Activated CD4-positive, alpha-beta T cell treated with anti-CD3 and anti-CD28 coated beads, Interleukin-2, amount 50 U/mL, for 16 hours (primary cell): ENCODE results near the gene MAGEL2.

Source experiments
- DNase-seq: peaks from one replicate; pipeline ENCODE4 v3.0.0-alpha.2; 2020

Gene MAGEL2

DNA sequence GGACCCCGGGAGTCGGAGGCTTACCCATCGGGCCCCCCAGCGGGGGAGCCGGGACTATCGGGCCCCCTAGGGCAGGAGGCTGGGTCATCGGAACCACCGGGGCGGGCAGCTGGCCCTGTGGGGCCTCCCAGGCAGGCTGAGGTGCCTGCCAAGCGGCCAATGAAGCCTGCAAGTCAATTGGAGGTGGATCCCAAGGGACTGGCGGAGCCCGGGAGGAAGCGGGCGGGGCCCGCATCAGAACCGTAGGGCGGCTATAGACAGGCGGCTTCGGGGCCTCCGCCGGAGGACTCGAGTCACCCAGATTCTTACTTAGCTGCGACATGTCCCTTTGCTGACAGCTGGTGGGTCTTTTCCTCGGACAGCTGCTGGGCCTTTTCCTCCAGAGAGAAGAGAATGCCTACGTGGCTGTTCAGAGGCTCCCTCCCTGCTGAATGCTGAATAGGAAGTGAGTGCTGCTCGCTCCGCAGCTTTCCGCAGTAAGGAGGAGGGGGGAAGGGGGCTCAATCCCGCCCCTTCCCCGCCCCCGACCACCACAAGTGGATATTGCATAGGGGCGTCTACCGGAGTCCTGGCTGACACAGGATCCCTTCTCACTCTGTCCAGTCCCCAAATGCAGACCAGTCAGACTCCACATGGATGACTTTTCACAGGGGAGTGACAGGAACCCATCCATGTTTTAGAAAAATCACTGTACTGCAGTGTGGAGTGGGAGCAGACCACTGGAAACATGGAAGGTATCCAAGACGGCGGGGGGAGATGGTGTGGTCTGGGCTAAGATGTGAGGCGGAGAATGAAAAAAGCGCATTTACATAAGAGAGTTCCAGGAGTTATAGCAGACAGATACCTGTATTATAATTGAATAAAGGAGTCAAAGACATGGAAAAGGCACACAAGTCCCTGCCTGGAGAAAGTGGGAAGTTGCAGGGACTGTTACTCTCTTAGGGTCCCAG lies at the start of gene MAGEL2:
TSS of gene MAGEL2 (minus strand) at position 447 of the 950 bp plus-strand sequence. CDS start at position 322, 125 bp downstream.
- DNase-seq = no peak

DNA sequence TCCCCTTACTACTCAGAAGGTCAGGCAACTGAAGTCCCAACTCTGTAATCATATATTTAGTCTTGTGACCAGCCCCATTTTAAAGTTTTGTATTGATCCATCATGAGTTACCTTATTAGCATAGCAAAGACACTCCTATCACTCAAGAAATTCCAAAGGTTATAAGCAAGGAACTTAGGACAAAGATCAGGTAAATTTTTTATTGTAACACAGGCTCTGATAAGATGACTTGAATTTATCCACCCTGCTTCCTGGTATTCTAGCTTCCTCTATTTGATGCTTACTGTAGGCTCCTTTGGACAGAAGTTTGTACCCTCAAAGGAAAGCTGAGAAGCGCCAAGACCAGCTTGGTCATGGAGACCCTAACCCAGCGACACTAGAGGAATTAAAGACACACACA lies 47.6 kb upstream of the MAGEL2 start:
- DNase-seq = no peak

DNA sequence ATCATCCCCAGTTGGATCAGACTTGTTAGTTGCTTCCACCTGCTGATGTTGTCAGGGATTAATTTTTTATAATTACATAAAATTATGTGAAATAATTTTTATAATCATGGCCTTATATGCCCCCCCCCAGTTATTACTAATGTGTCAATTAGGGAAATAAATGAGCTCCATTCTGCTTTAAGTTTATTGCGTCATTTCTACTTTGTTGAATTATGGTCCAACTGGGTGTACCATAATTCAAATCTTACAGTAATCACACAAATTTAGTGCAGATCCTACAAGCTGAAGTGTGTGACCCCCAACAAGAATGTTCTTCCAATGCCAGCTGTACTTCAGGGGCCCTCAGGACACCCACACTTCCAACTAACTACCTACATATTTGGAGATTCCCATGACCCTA lies 46.9 kb upstream of the MAGEL2 start:
- no peak for DNase-seq

DNA sequence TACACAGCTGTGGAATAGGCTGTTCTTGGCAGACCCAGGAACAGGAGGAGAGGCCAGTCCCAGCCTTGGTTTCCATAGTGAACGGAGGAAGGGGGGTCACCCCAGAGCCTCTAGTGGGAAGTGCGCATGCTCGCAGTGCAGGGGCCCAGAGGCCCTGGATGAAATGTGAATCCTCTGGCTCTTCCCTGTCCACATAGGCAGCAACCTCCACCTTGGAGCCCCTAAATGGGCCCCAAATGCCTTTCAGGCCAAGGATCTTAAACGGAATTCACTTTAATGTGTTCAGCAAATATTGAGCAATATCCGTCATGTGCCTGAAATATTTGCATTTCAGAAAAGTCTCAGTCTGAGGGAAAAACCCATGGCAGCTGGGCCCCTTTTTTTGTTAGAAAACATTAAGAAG lies 42.8 kb upstream of the MAGEL2 start:
- DNase-seq = no peak

DNA sequence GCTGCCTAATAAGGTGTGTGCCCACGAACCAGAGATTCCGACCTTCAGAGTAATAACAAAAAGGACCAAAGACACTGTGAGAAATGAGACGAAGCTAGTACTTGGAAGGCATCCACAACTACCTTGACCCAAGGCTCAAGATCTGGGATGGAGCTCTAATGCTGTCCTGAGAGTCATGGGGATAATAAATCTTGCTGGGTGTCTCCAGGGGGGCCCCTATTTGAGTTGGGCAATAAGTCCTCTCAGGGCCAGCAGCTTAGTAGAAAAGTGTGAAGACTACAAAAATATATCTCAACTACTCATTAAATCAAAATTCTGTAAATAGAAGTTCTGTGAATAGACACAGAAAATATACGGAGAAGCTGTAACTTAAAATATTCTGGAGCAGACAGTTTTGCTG lies 42.3 kb upstream of the MAGEL2 start:
- DNase-seq = no peak

DNA sequence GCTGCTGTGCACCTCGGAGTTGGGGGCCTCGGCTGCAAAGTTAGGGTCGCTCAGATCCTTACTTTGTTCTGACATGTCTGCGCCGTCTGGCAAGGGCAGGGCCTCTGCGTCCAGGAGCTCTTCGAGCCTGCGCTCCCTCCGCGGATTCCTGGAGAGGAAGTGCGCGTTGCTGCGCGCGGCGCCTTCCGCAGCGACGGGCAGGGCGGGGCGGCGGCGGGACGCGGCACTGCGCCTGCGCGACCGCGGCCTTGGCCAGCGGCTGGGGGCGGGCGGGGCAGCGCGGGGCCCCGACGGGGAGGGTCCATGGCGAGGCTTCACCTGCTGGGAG lies 39.4 kb upstream of the MAGEL2 start, which contains the start of gene NDN:
TSS of gene NDN (minus strand) at position 163 of the 328 bp plus-strand sequence. CDS start at position 75, 88 bp downstream.
- peak; percentile 14 for DNase-seq

DNA sequence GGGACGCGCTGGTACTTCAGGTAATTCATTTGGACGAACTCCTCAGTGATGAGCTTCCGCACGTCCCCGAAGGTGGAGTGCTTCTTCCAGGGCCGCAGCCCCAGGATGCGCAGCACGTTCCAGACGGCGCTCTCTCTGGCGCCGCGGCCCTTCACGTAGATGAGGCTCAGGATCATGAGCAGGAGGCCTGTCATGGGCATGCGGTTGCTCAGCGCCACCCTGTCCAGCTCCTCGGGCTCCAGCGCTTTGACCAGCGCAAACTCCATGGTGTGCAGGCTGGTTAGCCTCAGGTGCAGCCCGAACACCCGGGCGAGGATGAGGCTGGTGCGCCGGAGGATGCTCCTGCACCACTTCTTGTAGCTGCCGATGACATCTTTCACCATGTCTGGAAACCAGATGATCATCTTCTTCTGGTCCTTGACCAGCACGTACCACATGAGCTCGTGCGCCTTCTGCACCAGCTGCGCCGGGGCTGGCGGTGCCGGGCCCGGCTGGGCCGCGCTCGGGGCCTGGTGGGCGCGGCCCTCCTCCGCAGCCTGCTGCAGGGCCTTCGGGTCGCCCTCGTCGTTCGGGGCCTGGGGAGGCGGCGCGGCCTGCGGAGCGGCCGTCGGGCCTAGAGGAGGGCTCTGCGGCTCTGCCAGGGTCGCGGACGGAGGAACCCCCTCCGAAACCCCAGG lies 38.9 kb upstream of the MAGEL2 start:
- no peak for DNase-seq

DNA sequence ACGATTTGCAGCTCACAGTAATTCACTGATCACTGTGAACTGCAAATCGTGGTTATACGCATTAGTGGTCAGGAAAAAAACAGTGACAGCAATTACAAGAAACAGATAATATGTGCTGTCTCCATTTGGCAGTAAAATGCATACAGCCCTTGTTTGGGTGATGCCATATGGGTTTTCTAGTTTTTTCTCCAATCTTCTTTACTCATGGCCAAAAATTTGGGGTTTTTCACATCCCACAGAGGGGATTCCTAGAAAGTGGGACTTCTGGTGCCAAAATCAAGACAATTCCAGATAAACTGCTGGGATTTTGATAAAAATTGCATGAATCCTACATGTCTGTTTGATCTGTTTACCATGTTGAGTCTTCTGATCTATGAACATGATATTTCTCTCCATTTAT lies 23.8 kb upstream of the MAGEL2 start:
- no peak for DNase-seq

DNA sequence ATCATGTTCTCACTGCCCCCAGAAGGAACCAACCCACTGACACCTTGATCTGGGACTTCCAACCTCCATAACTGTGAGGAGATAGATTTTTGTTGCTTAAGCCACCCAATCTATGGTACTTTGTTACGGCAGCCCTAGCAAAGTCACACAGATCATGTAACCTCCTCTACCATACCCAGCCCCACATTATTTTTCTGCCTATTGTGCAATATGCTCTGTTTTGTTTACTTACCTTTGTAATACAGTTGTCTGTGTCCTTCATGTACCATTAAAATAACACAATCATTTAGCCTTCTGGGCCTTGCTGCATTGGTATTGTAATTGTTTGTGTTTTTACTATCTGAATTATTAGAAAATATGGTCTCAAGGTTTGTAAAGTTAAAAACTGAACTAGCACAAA lies 23.3 kb upstream of the MAGEL2 start:
- DNase-seq = no peak

DNA sequence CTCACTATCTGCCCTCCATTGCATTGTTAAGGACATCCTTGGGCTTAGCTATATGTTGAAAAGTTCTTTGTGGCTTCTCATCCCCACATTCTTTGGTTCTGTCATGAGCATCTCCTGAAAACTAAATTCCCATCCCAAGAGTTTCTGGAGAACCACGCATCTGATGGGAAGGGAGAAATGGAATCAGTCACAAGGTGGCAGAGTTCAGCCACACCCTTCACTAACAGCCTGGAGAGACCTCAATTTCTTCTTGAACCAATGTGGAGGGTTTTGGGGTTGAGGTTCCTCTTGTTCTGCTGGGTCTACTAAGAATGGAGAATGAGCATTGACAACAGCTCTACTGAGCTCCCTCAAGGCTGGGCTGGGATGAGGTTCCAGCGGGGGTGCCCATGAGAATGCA lies 15.6 kb upstream of the MAGEL2 start:
- no peak for DNase-seq

DNA sequence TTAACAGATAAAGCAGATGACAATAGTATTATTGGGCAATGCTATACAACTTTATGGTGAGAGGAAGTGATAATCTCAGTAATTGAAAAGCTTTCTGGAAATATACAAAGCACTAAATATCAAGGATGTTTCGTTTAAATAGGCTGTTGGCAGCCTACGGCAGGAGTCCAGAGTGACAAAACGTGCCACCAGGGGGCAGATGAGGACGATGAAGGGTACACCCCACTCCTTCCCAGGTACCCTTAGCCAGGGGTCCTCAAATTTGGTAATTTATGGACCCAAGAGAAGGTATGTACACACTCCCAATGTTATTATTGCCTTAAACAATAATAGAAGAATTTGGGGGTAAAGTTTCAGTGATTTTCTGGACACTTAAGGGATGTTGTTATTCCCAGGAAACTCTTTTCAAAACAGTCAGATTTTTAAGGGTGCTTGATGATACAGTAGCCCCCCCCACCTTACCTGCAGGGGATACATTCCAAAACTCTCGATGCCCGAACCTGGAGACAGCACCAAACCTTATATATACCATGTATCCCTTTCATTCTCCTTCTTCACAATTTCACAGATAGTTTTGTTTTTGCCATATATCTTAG lies 1.4 kb upstream of the MAGEL2 start:
- peak; percentile 12 for DNase-seq

DNA sequence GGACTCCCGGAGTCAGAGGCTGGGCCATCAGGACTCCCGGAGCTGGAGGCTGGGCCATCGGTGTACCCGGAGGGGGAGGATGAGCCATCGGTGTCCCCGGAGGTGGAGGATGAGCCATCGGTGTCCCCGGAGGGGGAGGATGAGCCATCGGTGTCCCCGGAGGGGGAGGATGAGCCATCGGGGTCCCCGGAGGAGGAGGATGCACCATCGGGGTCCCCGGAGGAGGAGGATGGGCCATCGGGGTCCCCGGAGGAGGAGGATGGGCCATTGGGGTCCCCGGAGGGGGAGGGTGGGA lies 719 bp downstream of the MAGEL2 start:
- DNase-seq = no peak

DNA sequence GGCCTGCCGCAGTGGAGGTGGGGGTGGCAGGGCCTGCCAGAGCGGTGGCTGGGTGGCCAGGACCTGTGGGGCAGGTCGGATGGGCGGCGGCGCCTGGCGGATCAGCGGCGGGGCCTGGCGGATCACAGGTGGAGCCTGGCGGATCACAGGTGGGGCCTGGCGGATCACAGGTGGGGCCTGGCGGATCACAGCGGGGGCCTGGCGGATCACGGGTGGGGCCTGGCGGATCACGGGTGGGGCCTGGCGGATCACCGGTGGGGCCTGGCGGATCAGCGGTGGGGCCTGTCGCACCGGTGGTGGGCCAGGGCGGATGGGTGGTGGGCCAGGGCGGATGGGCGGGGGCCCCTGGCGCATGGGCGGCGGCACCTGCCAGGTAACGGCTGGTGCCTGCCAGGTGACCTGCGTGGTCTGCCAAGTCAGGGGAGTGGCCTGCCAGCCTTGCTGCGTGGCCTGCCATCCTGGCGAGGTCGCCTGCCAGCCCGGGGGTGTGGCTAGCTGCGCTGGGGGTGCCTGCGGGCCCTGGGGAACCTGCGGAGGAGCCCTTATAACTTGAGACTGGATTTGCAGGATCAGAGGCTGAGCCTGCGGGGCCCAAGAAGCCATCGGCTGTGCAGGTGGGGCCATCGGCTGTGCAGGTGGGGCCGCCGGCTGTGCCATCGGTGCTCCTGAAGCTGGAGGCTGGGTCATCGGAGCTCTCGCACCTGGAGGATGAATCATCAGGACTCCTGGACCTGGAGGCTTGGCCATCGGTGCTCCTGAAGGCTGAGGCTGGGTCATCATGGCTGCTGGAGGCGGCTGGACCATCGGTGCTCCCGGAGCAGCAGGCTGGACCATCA lies 1.3 kb downstream of the MAGEL2 start:
- no peak for DNase-seq

DNA sequence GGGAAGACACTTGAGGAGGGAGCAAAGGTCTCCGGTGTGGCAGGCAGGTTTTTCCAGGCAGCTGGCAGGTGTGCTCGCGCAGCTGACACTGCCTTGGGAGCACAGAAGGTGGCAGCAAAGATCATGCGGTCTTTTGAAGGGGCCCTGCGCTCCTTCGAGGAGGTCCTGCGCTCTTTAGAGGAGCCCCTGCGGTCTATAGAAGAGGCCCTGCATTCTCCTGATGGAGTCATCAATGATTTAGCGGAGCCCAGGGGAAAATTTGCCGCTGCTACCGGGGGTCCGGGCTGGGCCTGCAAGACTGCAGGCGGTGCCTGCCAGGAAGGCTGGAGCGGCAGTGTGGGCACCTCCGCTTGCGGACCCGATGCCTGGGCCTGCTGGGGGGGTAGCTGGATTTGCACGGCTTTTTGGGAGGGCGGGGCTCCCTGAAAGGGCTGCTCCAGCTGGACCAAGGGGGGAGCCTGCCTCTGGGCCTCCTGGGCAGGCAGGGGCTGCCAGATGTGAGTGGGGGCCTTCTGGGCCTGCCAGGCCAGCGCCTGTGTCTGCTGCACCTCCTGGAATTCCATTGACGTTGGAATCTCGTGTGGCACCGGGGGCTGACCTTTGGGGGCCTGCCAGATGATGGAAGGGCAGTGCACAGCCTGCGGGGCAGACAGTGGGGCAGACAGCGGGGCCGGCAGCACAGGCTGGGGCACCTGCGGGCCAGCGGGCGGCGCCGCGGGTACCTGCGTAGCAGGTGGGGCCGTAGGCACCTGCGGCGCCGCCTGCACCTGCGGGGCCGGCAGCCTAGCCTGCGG lies 2.1 kb downstream of the MAGEL2 start:
- no peak for DNase-seq

DNA sequence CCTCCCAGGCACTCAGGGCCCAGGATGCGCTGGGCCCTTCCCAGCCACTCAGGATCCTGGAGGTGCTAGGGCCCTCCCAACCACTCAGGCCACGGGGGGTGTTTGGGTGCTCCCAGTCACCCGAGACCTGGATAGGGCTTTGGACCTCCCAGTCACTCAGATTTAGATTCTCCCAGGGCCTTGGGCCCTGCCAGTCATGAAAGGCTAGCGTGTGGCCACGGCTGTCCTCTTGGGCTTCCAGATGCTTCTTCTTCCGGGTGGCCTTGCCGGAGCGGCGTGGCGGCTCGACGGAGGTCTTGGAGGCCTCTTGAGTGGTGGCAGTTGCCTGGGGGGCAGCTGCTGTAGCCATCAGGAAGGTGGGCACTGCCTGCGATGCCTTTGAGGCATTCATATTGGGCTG lies 2.8 kb downstream of the MAGEL2 start:
- no peak for DNase-seq

DNA sequence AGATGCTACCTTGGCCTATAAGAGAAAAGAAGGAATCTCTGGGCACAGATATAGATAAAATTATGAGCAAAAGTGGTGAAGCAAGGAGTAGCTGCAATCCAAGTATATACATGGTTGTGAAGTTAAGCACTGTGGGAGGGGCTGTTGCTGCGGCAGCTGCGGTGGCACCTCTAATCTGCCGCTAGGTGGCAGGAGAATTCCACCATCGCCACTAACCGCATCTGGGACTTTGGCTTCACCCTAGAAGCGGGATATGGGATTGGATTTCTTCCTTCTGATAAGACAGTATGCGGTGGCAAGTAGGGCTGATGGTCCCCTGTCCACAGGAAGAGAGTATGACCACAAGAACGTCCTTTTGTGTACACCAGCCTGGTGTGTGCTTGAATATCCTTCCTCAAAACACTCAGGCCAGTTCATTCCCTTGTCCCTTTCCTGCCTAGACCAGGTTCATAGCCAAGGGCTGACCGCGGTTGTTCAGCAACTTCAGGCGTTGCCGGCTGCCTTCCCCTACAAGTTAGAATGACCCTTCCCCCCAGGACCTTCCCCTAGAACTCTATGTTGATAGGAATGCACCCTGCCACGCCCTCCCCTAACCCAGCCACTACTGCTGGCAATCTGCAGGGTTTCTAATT lies 5.1 kb downstream of the MAGEL2 start:
- peak; percentile 49 for DNase-seq

DNA sequence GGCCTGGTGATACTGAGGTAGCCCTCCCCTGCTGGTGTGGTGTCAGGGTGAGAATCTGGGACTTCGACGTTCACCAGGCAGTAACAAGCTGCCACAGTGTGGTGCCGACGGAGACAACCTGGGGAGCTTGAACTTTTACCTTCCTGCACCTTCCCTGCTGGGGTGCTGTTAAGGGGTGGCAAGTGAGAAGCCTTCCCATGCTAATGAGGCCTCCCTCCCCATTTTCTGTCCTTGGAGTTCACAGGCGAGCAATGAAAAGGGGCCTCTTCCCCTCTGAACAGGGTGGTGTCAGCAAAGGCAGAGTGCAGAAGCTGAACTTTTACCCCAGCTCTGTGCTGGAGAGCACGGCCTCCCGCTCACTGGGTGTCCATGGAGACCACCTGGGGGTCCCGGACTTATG lies 13.5 kb downstream of the MAGEL2 start:
- DNase-seq = no peak

DNA sequence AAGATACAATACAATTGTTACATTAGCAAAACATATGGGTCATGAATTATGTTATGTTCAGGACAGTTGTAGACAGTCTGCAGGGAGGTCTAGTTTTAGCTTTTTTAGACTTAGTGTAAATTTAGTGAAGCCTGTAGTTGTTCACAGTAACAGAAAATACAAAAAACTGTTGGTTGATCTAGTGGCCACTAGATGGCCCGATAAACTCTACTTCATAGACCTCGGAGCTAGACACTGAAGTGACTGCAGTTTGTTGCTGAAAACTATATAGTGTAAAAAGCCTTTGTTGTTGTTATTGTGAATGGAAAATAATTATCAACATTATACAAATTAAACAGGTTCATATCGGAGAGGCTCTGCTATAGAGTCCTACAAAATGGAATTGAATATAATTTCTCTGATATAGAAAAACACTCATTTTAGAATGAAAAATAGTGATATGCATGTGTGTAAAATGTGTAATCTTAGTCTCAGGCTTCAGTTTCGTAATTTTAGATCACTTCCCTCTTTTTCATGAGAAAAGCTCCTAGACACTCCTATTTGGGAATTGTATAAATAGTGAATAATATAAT lies 18.3 kb downstream of the MAGEL2 start:
- DNase-seq = no peak

DNA sequence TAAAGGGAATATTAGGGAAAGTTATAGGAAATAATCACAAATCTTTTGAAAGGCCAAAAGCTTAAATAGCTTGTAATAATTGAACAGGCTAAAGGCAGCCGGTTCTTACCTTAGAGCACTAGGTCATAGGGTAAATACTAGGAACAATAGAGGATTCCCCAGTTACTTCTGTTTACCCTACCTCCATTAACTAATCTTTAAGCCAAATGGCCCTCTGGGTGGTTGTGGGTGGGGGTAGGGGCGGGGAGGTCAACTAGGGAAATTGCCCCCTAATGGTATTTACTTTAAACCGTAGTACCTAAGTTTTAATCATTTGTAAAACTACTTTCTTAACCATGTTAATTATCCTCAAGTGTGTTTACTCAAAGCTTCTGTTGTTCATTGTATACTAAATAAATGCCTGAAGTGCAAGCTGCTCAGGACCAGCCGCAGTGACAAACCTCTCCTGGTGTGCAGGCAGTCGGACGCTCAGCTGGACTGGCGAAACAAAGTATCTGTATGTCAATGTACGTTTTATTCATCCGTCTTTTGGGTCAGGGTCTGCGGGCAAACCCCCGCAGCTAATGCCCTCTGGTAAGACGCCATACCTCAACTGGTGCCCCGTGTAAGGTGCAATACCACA lies 18.9 kb downstream of the MAGEL2 start:
- no peak for DNase-seq

DNA sequence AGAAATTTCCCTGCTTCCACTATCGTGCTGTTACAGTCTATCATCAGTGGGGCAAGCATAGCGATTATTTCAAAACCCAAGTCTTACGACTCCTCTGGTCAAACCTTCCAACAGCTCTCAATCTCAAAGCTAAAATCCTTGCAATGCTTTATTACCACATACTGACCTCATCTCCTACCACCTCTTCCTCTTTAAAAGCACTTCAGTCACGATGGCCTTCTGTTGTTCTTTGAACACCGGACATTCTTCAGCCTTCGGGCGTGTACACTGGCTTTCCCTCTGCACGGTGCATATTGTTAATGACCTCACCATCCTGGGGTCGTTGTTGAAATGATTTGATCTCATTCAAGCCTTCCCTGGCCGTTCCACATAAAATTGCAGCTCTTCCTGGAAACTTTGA lies 31.1 kb downstream of the MAGEL2 start:
- no peak for DNase-seq

DNA sequence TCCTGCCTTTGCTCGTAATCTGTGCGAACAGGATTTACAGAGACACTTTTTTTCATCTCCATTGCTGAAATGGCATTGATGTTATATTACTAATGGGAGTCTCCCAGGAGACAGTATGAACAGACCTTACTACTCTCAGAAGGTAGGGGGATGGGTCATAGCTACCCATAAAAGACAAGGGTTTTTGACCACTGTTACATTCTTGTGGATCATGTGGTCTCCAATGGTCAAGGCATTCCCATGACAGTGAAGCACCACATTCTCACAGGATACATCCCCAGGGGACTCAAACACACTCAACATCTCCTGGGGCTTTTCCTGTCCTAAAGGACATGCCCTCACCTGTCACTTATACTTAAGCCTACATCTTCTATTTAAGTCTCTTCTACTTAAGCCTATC lies 41.4 kb downstream of the MAGEL2 start:
- DNase-seq = no peak
